Diencephalon (tissue), 1 donor: ENCODE results near the gene CLN3. TPM values are rescaled to one million over a fixed set of nuclear protein-coding genes. Genes with fewer than 3 reads are reported as not detected.

Experiments
- total RNA-seq: library from RNA; depleted of rRNA; stranded (reverse); fragments of >200 nt; gene quantifications from one replicate; pipeline ENCODE4 v1.2.3, GENCODE V29; 2014

CLN3 gene
- 21.5 TPM for total RNA-seq

DNA sequence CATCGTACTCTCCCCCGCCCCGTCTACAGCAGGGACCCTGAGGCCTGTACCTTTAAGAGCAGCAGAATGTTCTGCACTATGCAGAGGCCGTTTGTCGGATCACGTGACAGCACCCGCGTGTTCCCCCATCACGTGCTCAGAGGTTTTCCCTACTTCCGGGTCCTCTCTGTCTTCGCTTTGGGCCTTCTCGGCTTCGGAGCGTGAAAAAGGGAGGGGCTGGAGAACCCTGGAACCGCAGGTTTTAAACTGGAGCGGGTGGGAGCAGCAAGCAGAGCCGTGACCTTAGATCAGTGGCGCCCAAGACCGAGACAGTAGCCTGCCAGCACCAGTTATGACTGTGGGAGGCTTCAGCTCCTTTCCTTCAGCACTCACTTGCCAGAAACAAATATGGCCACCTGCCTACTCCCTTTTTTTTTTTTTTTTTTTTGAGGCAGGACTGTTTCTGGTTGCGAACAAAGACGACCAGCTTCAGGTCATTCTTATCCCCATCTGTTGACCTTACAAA, at the start of gene CLN3:
Gene CLN3, minus strand, starts transcription at position 105 of the 505 bp plus-strand sequence. CDS start 315 bp downstream, outside the sequence.

GRCh38 chr16:28538733-28539596, 47.1 kb upstream of the CLN3 start, which contains the start of gene NUPR1:
TSS of gene NUPR1 (minus strand) at chr16:28538974. CDS start at chr16:28538907, 67 bp downstream.

GRCh38 chr16:28494121-28494851, 2.4 kb upstream of the CLN3 start, which contains the start of gene APOBR:
TSS of gene APOBR (plus strand) at chr16:28494643. CDS start at chr16:28494682, 39 bp downstream.

Other genes with a start within 250 kb of the CLN3 start
- gene SBK1, start 199.5 kb downstream of the CLN3 start, total RNA-seq = 22.4 TPM
- gene NPIPB6, start 128.6 kb downstream of the CLN3 start, total RNA-seq = 0.92 TPM
- gene EIF3CL, start 88.2 kb downstream of the CLN3 start, total RNA-seq = 115 TPM
- gene NPIPB7, start 19.7 kb downstream of the CLN3 start, total RNA-seq = not detected
- 0.23 TPM for gene APOBR, start 2.6 kb upstream of the CLN3 start, total RNA-seq
- gene IL27, start 14.8 kb upstream of the CLN3 start, total RNA-seq = not detected
- 0.46 TPM for gene NUPR1, start 46.9 kb upstream of the CLN3 start, total RNA-seq
- gene SGF29, start 61.8 kb upstream of the CLN3 start, total RNA-seq = 16.1 TPM
- gene SULT1A2, start 105.0 kb upstream of the CLN3 start, total RNA-seq = 0.69 TPM
- 11.1 TPM for gene SULT1A1, start 118.0 kb upstream of the CLN3 start, total RNA-seq
- not detected for gene NPIPB8, start 146.0 kb upstream of the CLN3 start, total RNA-seq
- 195 TPM for gene EIF3C, start 219.4 kb upstream of the CLN3 start, total RNA-seq